K562 (cell line): ENCODE data around the gene SART1. TPM values are rescaled to one million over a fixed set of nuclear protein-coding genes. Genes with fewer than 3 reads are reported as not detected.
A peak's percentile ranks its signal among the peaks of the same experiment; 100 is the strongest.

Experiments used
- ATAC-seq: fragments of 200-7000 bp; cut with Tn5 transposase; 3 replicates; pipeline ENCODE4 v1.9.1; 2020; ENCODE audit warnings: moderate library complexity
- BruUV-seq: library from RNA; stranded (reverse); fragments of 400-500 nt; replicated peaks from 2 replicates; lab custom pipeline; 2021; lab: Mats Ljungman, UMichigan
- CTCF ChIA-PET: fragments of 300-600 bp; formaldehyde crosslinking; extraction: SDS; loops from one replicate; lab custom pipeline; 2021; ENCODE audit warnings: low intra/inter-chr PET ratio; lab: Yijun Ruan, JAX
- POLR2A ChIA-PET: fragments of 300-600, 350-650 bp; sonication (Branson Sonifier 250); formaldehyde crosslinking; extraction: SDS; loops from one replicate; lab custom pipeline; 2021; ENCODE audit warnings: antibody characterized with exemption, inconsistent platforms; lab: Yijun Ruan, JAX
- DNase-seq, 4 experiments: peaks; one replicate each; pipeline versions ENCODE4 v3.0.0 to v3.0.0-alpha.2; 2011 to 2018; ENCODE audit warnings: low spot score in 3 of 4, mixed read lengths in 3 of 4; ENCODE audit errors: extremely low read depth in 1 of 4
- FAIRE-seq: peaks from 2 replicates; lab custom pipeline; 2011; peaks lifted over from hg19 to GRCh38; lab: Jason Lieb, UNC
- H2AFZ ChIP-seq: 2 replicates; pipeline ENCODE4 v1.6.0; 2011; ENCODE audit warnings: low read depth, low read length, control low read depth, inconsistent platforms
- H3K27ac ChIP-seq: fragments of 200-600 bp; 3 replicates; pipeline ENCODE4 v1.8.0; 2011; ENCODE audit warnings: low read depth, mild to moderate bottlenecking, control low read depth, inconsistent platforms, low read length, moderate library complexity, mixed read lengths; ENCODE audit errors: extremely low read depth
- H3K27me3 ChIP-seq, 2 experiments: fragments of 300-600 bp in 1 of 2; 2 replicates in 1 of 2; 3 replicates in 1 of 2; pipeline versions ENCODE4 v1.6.0 to v1.8.0; 2011; ENCODE audit warnings: inconsistent platforms in 2 of 2, low read length in 2 of 2, mild to moderate bottlenecking in 1 of 2, mixed read lengths in 1 of 2, moderate library complexity in 1 of 2; ENCODE audit not compliant: control insufficient read depth in 2 of 2, insufficient read depth in 2 of 2
- H3K36me3 ChIP-seq: fragments of 300-600 bp; 3 replicates; pipeline ENCODE4 v1.8.0; 2011; ENCODE audit warnings: mild to moderate bottlenecking, low read length, inconsistent platforms; ENCODE audit not compliant: control insufficient read depth, insufficient read depth
- H3K4me1 ChIP-seq, 2 experiments: fragments of 200-600 bp in 1 of 2; replicated peaks in 1 of 2; 2 replicates in 1 of 2; 3 replicates in 1 of 2; pipeline versions ENCODE4 v1.5.1 to v1.8.0; 2011; ENCODE audit warnings: inconsistent platforms in 2 of 2, low read length in 2 of 2, mild to moderate bottlenecking in 1 of 2, mixed read lengths in 1 of 2, moderate library complexity in 1 of 2; ENCODE audit not compliant: control insufficient read depth in 2 of 2, insufficient read depth in 2 of 2
- H3K4me2 ChIP-seq: 2 replicates; pipeline ENCODE4 v1.6.1; 2011; ENCODE audit warnings: low read length, control low read depth, inconsistent platforms, mixed read lengths; ENCODE audit not compliant: insufficient read depth
- H3K4me3 ChIP-seq: fragments of 200-600 bp; sonication (generic), shearing (Covaris generic); 2 replicates; pipeline ENCODE4 v1.5.1; 2016; ENCODE audit warnings: control low read depth, inconsistent platforms
- H3K79me2 ChIP-seq: fragments of 200-600 bp; 3 replicates; pipeline ENCODE4 v1.8.0; 2011; ENCODE audit warnings: low read length, inconsistent platforms; ENCODE audit not compliant: control insufficient read depth, insufficient read depth
- H3K9ac ChIP-seq, 2 experiments: 2 replicates each; pipeline versions ENCODE4 v1.6.0 to v1.6.1; 2011; ENCODE audit warnings: low read depth in 2 of 2, low read length in 2 of 2, control low read depth in 1 of 2, inconsistent platforms in 1 of 2, mild to moderate bottlenecking in 1 of 2, mixed read lengths in 1 of 2; ENCODE audit not compliant: insufficient read depth in 1 of 2
- H3K9me1 ChIP-seq: one replicate; pipeline ENCODE4 v1.6.0; 2011; ENCODE audit warnings: inconsistent platforms, mild to moderate bottlenecking, low read length, moderate library complexity; ENCODE audit not compliant: control insufficient read depth, insufficient read depth
- H3K9me3 ChIP-seq: replicated peaks from 2 replicates; pipeline ENCODE4 v1.5.1; 2011; ENCODE audit warnings: low read depth, low read length, inconsistent platforms; ENCODE audit not compliant: control insufficient read depth, insufficient read depth
- H4K20me1 ChIP-seq: replicated peaks from 2 replicates; pipeline ENCODE4 v1.6.1; 2011; ENCODE audit warnings: low read length, inconsistent platforms, mixed read lengths; ENCODE audit not compliant: control insufficient read depth, insufficient read depth
- CCNT2 ChIP-seq: IDR thresholded peaks from 2 replicates; pipeline ENCODE4 v1.6.1; 2011; ENCODE audit warnings: borderline replicate concordance, low read depth, mild to moderate bottlenecking, moderate library complexity, mixed read lengths, low read length; ENCODE audit not compliant: insufficient read length; ENCODE audit errors: extremely low read depth
- DMBX1 ChIP-seq: fragments of 250-450 bp; sonication (Bioruptor Pico); IDR thresholded peaks from 2 replicates; pipeline ENCODE4 v1.8.0; 2022; ENCODE audit warnings: inconsistent platforms, mild to moderate bottlenecking, moderate library complexity, borderline replicate concordance
- FOSL1 ChIP-seq: fragments of 200-800 bp; sonication (Bioruptor generic); conservative IDR thresholded peaks from 2 replicates; pipeline ENCODE4 v1.6.1; 2016; ENCODE audit warnings: missing genetic modification characterization, missing compliant biosample characterization
- HMG20A ChIP-seq: fragments of 450-650 bp; formaldehyde crosslinking; conservative IDR thresholded peaks from 2 replicates; pipeline ENCODE4 v1.4.0; 2020; ENCODE audit warnings: mild to moderate bottlenecking, mixed read lengths
- PHF8 ChIP-seq: fragments of 200-600 bp; sonication (generic); IDR thresholded peaks from 2 replicates; pipeline ENCODE4 v1.6.1; 2012; ENCODE audit warnings: mixed run types, mild to moderate bottlenecking, inconsistent platforms, low read length, moderate library complexity, borderline replicate concordance
- ZBTB17 ChIP-seq: fragments of 450-650 bp; formaldehyde crosslinking; IDR thresholded peaks from 2 replicates; pipeline ENCODE4 v1.4.0; 2020; ENCODE audit warnings: mild to moderate bottlenecking
- ZNF668 ChIP-seq: fragments of 250-450 bp; sonication (Bioruptor Pico); IDR thresholded peaks from 2 replicates; pipeline ENCODE4 v1.8.0; 2022; ENCODE audit warnings: mild to moderate bottlenecking, inconsistent platforms
- WGBS: fragments of 100-300 bp; shearing (Covaris generic); methylation state at CpG from one replicate; pipeline ENCODE4 v1.1.6; 2016; ENCODE audit warnings: low coverage, mixed read lengths; ENCODE audit not compliant: insufficient coverage; ENCODE audit errors: missing lambda C conversion rate; 5-methylcytosine and 5-hydroxymethylcytosine counted together
- in situ Hi-C: fragments of 300-500 bp; cut with MboI; formaldehyde crosslinking; loops from 4 replicates; pipeline ENCODE4 v1.15.0; 2018; ENCODE audit warnings: inconsistent platforms, mixed read lengths
- intact Hi-C: fragments of 100-400 bp; cut with micrococcal nuclease; formaldehyde crosslinking; loops from 2 replicates; pipeline ENCODE4 v1.14.2; 2022
- polyA plus RNA-seq, 8 experiments: library from polyadenylated mRNA; depleted of rRNA in 4 of 8; stranded (reverse) in 5 of 8; unstranded in 3 of 8; fragments of >200 nt; fragmentation: Nextera tagmentation in 2 of 8; fragmentation: Illumina TruSeq in 1 of 8; extraction: Ambion mirVana in 2 of 8; extraction: Trizol in 1 of 8; gene quantifications; 2 replicates each; pipeline versions ENCODE4 v1.2.1 to v1.2.3, GENCODE V29; 2011 to 2014; ENCODE audit warnings: inconsistent platforms in 1 of 8, missing spikeins in 1 of 8
- total RNA-seq, 7 experiments: library from RNA; depleted of rRNA in 6 of 7; stranded (reverse); fragments of >200 nt in 6 of 7; fragmentation: Illumina TruSeq in 2 of 7; extraction: Trizol in 2 of 7; gene quantifications; 2 replicates each; pipeline versions ENCODE4 v1.2.1 to v1.2.3, GENCODE V29; 2011 to 2021; ENCODE audit warnings: low replicate concordance in 1 of 7
- TF ChIP-seq, protein P1 (sequence below): sonication (generic); formaldehyde crosslinking; IDR thresholded peaks from 2 replicates; pipeline ENCODE4 v1.9.0; 2022; ENCODE audit warnings: mild to moderate bottlenecking, missing genetic modification reagents
- TF ChIP-seq, protein P2 (sequence below): fragments of 450-650 bp; IDR thresholded peaks from 2 replicates; pipeline ENCODE4 v1.6.1; 2018; ENCODE audit not compliant: partially characterized antibody

Gene SART1
- total and polyA plus RNA-seq, 9 of the 15 experiments (the other 6 are each of a cell fraction or from before 2014, with no cell fraction given) = 4.8 to 84.1 (median 31.7) TPM

DNA sequence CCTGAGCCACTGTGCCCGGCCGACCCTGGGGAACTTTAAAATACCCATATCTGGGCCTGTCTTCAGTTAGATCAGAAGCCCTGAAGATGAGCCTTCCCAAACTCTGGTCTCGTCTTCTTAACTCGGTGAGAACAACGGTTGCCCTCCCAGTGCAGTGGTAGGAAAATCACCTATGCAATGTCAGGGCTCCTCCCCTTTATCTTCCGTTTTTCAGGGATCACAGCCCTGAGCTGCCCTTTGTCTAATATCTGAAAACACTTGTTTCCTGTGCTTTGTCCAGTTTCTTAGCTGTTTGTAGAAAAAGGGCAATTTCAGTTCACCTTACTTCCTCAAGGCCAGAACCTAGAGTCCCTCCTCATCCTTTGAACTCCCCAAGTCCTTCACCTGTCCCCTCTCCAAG, 32.9 kb upstream of the SART1 start:
- peak; percentile 65 for ATAC-seq
- H3K9me3 ChIP-seq = no peaks in the 10 kb centered on the region
- peak overlapping the region; percentile 66 for H3K4me2 ChIP-seq
- peak; percentile 17 to 52 (median 38) for DNase-seq
- peak overlapping the region; percentile 85 for H2AFZ ChIP-seq
- in situ Hi-C loops = no loop called here
- BruUV-seq = no TSS peak
- no peaks in the 10 kb centered on the region for H3K36me3 ChIP-seq
- WGBS = 5% methylated on average over 6 of the region's 6 CpGs
- no peak for TF ChIP-seq DMBX1 (CRISPR knock-in tag)
- TF ChIP-seq FOSL1 (tag) = no peak
- 0 out of 2 replicates have a peak, but pooled peaks have one; percentile 37 for TF ChIP-seq ZBTB17
- no peak for TF ChIP-seq HMG20A (CRISPR knock-in tag)
- no peak for TF ChIP-seq ZNF668 (CRISPR knock-in tag)
- TF ChIP-seq, protein P1, sequence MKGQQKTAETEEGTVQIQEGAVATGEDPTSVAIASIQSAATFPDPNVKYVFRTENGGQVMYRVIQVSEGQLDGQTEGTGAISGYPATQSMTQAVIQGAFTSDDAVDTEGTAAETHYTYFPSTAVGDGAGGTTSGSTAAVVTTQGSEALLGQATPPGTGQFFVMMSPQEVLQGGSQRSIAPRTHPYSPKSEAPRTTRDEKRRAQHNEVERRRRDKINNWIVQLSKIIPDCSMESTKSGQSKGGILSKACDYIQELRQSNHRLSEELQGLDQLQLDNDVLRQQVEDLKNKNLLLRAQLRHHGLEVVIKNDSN (CRISPR knock-in tag) = no peak
- no peak for TF ChIP-seq CCNT2
- TF ChIP-seq PHF8 = peak; percentile 10; the same call in 1 of the 2 replicates
- TF ChIP-seq, protein P2, sequence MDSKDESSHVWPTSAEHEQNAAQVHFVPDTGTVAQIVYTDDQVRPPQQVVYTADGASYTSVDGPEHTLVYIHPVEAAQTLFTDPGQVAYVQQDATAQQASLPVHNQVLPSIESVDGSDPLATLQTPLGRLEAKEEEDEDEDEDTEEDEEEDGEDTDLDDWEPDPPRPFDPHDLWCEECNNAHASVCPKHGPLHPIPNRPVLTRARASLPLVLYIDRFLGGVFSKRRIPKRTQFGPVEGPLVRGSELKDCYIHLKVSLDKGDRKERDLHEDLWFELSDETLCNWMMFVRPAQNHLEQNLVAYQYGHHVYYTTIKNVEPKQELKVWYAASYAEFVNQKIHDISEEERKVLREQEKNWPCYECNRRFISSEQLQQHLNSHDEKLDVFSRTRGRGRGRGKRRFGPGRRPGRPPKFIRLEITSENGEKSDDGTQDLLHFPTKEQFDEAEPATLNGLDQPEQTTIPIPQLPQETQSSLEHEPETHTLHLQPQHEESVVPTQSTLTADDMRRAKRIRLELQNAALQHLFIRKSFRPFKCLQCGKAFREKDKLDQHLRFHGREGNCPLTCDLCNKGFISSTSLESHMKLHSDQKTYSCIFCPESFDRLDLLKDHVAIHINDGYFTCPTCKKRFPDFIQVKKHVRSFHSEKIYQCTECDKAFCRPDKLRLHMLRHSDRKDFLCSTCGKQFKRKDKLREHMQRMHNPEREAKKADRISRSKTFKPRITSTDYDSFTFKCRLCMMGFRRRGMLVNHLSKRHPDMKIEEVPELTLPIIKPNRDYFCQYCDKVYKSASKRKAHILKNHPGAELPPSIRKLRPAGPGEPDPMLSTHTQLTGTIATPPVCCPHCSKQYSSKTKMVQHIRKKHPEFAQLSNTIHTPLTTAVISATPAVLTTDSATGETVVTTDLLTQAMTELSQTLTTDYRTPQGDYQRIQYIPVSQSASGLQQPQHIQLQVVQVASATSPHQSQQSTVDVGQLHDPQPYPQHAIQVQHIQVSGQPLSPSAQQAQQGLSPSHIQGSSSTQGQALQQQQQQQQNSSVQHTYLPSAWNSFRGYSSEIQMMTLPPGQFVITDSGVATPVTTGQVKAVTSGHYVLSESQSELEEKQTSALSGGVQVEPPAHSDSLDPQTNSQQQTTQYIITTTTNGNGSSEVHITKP = peak; percentile 17
- TF ChIP-seq, all 486 proteins: peak for 3
- Histone ChIP-seq H3K9ac (peak overlapping the region; percentile 32 to 44; a peak in 3 of 4 replicates), H3K4me1 (peaks cover 25 to 49% of the 10 kb centered on the region in 2 experiments; a peak in 4 of 5 replicates), H3K9me1 (no peaks in the 10 kb centered on the region), H3K79me2 (no peaks in the 10 kb centered on the region), H4K20me1 (no peaks in the 10 kb centered on the region), H3K27me3 (no peaks in the 10 kb centered on the region), H3K27ac (peak overlapping the region; percentile 47), H3K4me3 (no peak overlapping the region; the same call in 1 of the 2 replicates)
- ChIA-PET CTCF (no interaction called here), POLR2A (interaction anchor here (0.6 to 1.8 kb wide), 6 partner anchors 9 to 78 kb away, joined by 3 to 6 read pairs (median 3); partner anchors contain the start of gene CCDC85B)
- no peak for FAIRE-seq
- intact Hi-C loops = no loop called here
